Upper lobe of right lung (tissue), 1 donor: ENCODE results near the gene NBL1. TPM values are rescaled to one million over a fixed set of nuclear protein-coding genes. Genes with fewer than 3 reads are reported as not detected.

ENCODE experiments used
- ATAC-seq: fragments of 200-7000 bp; cut with Tn5 transposase; one replicate; pipeline ENCODE4 v1.9.1; 2020; ENCODE audit warnings: mild to moderate bottlenecking, moderate library complexity
- DNase-seq: peaks from one replicate; pipeline ENCODE4 v3.0.0-alpha.2; 2020
- H3K27ac ChIP-seq: fragments of 200-600 bp; one replicate; pipeline ENCODE4 v1.8.0; 2022
- H3K27me3 ChIP-seq: fragments of 200-600 bp; one replicate; pipeline ENCODE4 v1.8.0; 2022; ENCODE audit warnings: mild to moderate bottlenecking
- H3K36me3 ChIP-seq: fragments of 200-600 bp; one replicate; pipeline ENCODE4 v1.8.0; 2022
- H3K4me1 ChIP-seq: fragments of 200-600 bp; one replicate; pipeline ENCODE4 v1.8.0; 2022
- H3K4me3 ChIP-seq: fragments of 200-600 bp; one replicate; pipeline ENCODE4 v1.8.0; 2022; ENCODE audit warnings: mild to moderate bottlenecking
- H3K9me3 ChIP-seq: fragments of 200-600 bp; one replicate; pipeline ENCODE4 v1.8.0; 2022
- CTCF ChIP-seq: fragments of 200-600 bp; IDR thresholded peaks from one replicate; pipeline ENCODE4 v1.8.0; 2022; ENCODE audit warnings: antibody characterized with exemption
- intact Hi-C: fragments of 100-400 bp; cut with DNase I; formaldehyde crosslinking; loops from one replicate; pipeline ENCODE4 v1.11.0; 2022
- total RNA-seq: library from RNA; stranded (reverse); fragmentation: NEBNext Ultra II Directional; extraction: Animal tissue kit (Norgen Biotek cat#: 25700); gene quantifications from one replicate; pipeline ENCODE4 v1.2.1, GENCODE V29; 2021
- donor health status: DM: no; HTN: yes; CAD: no; lungs with severe emphysema.

Gene NBL1
- total RNA-seq, 1 donor from 2014 or later: 218 TPM

DNA sequence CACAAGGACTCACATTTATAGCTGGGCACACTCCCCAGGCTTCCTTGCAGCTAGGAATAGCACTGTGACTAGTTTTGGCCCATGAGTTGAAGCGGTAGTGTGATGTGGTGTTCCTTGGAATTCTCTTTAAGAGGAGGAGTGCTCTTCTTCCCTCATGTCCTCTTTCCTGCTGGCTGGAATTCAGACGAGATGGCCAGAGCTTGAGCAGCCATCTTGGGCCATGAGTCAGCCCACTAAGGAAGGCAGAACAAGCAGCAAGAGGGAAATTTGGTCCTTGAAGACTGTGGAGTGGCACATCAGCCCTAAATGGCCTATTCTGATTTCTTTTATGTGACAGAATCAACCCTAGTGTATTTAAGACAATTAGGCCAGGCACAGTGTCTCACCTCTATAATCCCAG is 40.6 kb downstream of the NBL1 start:
- no peaks in the 10 kb centered on the region for H3K27me3 ChIP-seq
- H3K36me3 ChIP-seq: peaks cover 13% of the 10 kb centered on the region
- no peak overlapping the region for H3K27ac ChIP-seq
- TF ChIP-seq CTCF: no peak
- H3K4me3 ChIP-seq: no peak overlapping the region
- intact Hi-C loops: no loop called here
- no peaks in the 10 kb centered on the region for H3K9me3 ChIP-seq
- DNase-seq (no peak), ATAC-seq (no peak)
- H3K4me1 ChIP-seq: no peaks in the 10 kb centered on the region

DNA sequence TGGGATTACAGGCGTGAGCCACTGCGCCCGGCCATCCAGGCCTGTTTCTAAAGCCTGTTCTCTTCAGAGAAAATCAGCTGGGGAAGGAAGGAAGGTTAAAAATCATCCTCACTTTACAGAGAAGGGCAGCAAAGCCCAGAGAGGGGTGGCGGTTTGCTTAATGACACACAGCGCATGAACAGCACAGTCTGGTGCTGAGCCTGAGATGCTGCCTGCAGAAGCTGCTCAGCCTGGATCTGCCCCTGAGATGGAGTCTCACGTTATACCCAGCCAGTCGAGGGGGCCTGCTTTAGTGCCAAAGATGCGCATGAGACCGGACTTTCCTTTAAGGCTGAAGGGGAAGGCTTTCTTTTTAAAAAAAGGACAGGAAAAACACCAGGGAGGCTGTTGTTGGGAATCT is 41.9 kb downstream of the NBL1 start:
- intact Hi-C loops: no loop called here
- TF ChIP-seq CTCF: no peak

GRCh38 chr1:19687414-19687813 is 43.3 kb downstream of the NBL1 start:
- intact Hi-C loops: no loop called here
- no peak for ATAC-seq

More for the DNA sequence above, 41.9 kb downstream of the NBL1 start:
- Histone ChIP-seq H3K9me3 (no peaks in the 10 kb centered on the region), H3K4me1 (no peaks in the 10 kb centered on the region), H3K27me3 (no peaks in the 10 kb centered on the region), H3K27ac (no peak overlapping the region), H3K4me3 (no peak overlapping the region), H3K36me3 (peaks cover 13% of the 10 kb centered on the region)
- no peak for DNase-seq
- ATAC-seq: no peak

DNA sequence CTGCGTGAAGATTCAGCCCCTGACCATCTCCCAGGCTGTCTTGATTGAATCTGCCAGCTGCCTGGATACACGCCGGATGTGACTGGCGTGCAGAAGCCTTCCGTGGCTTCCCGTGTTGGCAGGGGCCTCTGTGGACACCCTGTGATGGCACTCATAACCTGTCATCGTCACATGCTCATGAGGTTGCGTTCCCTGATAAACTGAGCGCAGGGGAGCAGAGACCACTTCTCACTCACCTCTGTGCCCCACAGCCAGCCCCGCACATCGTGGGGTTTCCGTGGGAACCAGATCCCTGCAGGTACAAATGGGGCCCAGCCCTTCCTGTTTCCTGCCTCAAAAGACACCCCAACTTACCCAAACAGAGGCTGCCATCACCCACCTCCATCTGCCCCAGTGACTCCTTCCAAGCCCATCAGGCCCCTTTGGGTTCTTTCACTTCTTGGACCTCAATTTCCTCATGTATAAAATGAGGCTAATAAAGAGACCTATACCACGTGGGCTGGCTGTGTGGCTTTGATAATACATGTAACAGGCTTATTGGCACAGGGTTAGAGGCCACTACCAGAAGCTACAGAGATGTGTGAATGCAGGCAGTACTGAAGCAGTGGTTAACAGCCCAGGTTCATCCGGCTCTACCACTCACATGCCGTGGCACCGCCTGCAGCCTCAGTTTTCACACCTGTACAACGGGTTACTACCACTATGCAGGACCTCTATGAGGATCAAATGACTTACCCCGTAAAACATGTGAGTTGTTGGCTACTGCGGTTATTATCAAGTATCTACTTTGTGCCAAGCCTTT is 44.1 kb downstream of the NBL1 start:
- Histone ChIP-seq H3K9me3 (no peaks in the 10 kb centered on the region), H3K4me1 (no peaks in the 10 kb centered on the region), H3K27me3 (no peaks in the 10 kb centered on the region), H3K27ac (no peak overlapping the region), H3K4me3 (no peak overlapping the region), H3K36me3 (peaks cover 2% of the 10 kb centered on the region)
- intact Hi-C loops: no loop called here
- no peak for DNase-seq
- no peak for ATAC-seq
- no peak for TF ChIP-seq CTCF

More at GRCh38 chr1:19687414-19687813, 43.3 kb downstream of the NBL1 start:
- no peaks in the 10 kb centered on the region for H3K9me3 ChIP-seq
- no peaks in the 10 kb centered on the region for H3K27me3 ChIP-seq
- no peak for TF ChIP-seq CTCF
- DNase-seq: no peak
- H3K27ac ChIP-seq: no peak overlapping the region
- H3K36me3 ChIP-seq: peaks cover 5% of the 10 kb centered on the region
- H3K4me1 ChIP-seq: no peaks in the 10 kb centered on the region
- H3K4me3 ChIP-seq: no peak overlapping the region

- Histone ChIP-seq H3K27ac (no peak overlapping the region), H3K4me3 (no peak overlapping the region), H3K27me3 (no peaks in the 10 kb centered on the region), H3K4me1 (no peaks in the 10 kb centered on the region), H3K9me3 (no peaks in the 10 kb centered on the region), H3K36me3 (peaks cover 12% of the 10 kb centered on the region)
- DNase-seq: no peak
- no peak for ATAC-seq
- intact Hi-C loops: no loop called here
- TF ChIP-seq CTCF: no peak
Measured at GRCh38 chr1:19689085-19689757, 45.1 kb downstream of the NBL1 start.
